ENCODE measurements around the gene SLC30A2. TPM values are rescaled to one million over a fixed set of nuclear protein-coding genes. Genes with fewer than 3 reads are reported as not detected.

SLC30A2 gene
- polyA plus RNA-seq, 3 donors, result not detected

DNA sequence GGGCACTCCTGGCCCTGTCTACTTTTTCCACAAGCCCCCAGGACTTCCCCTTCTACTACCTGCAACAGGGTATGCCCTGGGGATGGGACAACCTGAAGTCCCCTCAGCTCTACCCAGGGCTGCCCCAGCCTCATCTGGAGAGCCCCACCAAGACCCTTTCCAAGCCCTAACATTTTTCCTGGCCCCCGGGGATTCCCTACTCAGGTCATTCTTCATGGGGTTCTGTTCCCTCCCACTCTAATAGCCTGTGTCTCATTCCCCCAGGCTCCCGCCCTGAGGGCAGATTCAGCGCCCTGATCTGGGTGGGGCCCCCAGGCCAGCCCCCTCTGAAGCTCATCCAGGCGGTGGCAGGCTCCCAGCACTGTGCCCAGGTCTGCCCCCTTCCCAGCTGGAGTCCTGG, 14.7 kb downstream of the SLC30A2 start:
- intact Hi-C loops (cut with micrococcal nuclease), result loop anchor here (10.0 kb wide), 1 partner anchor 114 kb away; no protein-coding TSS in a partner anchor
- 94% methylated on average over 3 of the region's 4 CpGs for WGBS (ENCODE audit: insufficient coverage)

DNA sequence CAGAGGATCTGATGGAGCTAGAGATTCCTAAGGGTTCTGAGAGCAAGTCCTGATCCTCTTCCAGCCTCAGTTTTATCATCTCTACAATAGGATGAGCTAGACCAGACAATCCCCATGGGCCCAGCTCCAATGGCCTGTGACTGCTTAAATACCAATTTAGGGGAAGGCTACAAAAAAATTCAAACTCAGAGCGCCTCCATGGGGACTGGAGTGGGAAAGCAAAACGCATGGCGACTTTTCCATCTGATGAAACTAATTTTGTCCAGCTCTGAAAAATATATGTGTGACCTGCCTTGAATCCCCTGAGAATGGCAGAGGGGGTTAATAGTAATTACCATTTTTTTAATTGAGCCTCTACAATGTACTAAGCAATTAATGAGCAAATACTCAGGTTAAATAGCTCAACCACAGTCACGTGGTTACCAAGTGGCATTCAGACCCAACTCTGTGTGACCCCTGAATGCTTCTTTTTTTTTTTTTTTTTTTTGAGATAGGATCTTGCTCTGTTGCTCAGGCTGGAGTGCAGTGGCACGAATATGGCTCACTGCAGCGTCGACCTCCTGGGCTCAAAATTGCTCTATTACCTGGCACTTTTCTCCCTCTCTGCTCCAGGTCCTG, 15.9 kb downstream of the SLC30A2 start:
- no peak overlapping the region for H3K27ac Mint-ChIP-seq
- no peak overlapping the region for H3K4me3 Mint-ChIP-seq
- no peaks in the 10 kb centered on the region for H3K36me3 ChIP-seq (replicated peaks in 1 of 2; ENCODE audit: control insufficient read depth in 1 of 2, insufficient read depth in 2 of 2, low read length in 2 of 2)
- intact Hi-C loops (cut with micrococcal nuclease), result loop anchor here (10.0 kb wide), 1 partner anchor 115 kb away; no protein-coding TSS in a partner anchor
- no peak for DNase-seq
- no peak overlapping the region for H2AFZ ChIP-seq (ENCODE audit: insufficient read depth, low read depth, low read length, poor library complexity, severe bottlenecking)
- H3K4me1 Mint-ChIP-seq, result peaks cover 13% of the 10 kb centered on the region
- H3K4me1 ChIP-seq (ENCODE audit: control insufficient read depth in 1 of 2, insufficient read depth in 2 of 2, low read length in 2 of 2), result peaks cover 4% of the 10 kb centered on the region in 2 donors
- H3K27ac ChIP-seq (ENCODE audit: low read depth in 1 of 2, low read length in 2 of 2), result no peak overlapping the region
- peaks cover 0 to 5% (median 0%) of the 10 kb centered on the region in 7 donors for H3K9me3 Mint-ChIP-seq
- H3K4me3 ChIP-seq (replicated peaks in 1 of 3; ENCODE audit: low read depth in 2 of 3, low read length in 3 of 3), result no peak overlapping the region
- H3K27me3 Mint-ChIP-seq (ENCODE audit: low read depth in 3 of 3), result peaks cover 16 to 21% (median 18%) of the 10 kb centered on the region in 3 donors
- H3K4me2 ChIP-seq (replicated peaks; ENCODE audit: extremely low read depth, low read length, poor library complexity, severe bottlenecking), result no peak overlapping the region
- 89% methylated on average over 3 of the region's 7 CpGs for WGBS (ENCODE audit: insufficient coverage)
- peaks cover 0 to 20% of the 10 kb centered on the region in 2 donors for H3K27me3 ChIP-seq (ENCODE audit: control insufficient read depth in 2 of 2, insufficient read depth in 2 of 2, low read length in 2 of 2)
- no peak overlapping the region for H3K9ac ChIP-seq (ENCODE audit: insufficient read depth, low read length, poor library complexity, severe bottlenecking)
- no peaks in the 10 kb centered on the region for H3K9me3 ChIP-seq (replicated peaks in 1 of 2; ENCODE audit: control insufficient read depth in 1 of 2, insufficient read depth in 1 of 2, low read length in 2 of 2)
- TF ChIP-seq, protein P1, sequence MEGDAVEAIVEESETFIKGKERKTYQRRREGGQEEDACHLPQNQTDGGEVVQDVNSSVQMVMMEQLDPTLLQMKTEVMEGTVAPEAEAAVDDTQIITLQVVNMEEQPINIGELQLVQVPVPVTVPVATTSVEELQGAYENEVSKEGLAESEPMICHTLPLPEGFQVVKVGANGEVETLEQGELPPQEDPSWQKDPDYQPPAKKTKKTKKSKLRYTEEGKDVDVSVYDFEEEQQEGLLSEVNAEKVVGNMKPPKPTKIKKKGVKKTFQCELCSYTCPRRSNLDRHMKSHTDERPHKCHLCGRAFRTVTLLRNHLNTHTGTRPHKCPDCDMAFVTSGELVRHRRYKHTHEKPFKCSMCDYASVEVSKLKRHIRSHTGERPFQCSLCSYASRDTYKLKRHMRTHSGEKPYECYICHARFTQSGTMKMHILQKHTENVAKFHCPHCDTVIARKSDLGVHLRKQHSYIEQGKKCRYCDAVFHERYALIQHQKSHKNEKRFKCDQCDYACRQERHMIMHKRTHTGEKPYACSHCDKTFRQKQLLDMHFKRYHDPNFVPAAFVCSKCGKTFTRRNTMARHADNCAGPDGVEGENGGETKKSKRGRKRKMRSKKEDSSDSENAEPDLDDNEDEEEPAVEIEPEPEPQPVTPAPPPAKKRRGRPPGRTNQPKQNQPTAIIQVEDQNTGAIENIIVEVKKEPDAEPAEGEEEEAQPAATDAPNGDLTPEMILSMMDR (IDR thresholded peaks at IDR 0.05), result no peak
- H3K79me2 ChIP-seq (ENCODE audit: insufficient read depth, low read length), result no peaks in the 10 kb centered on the region
- H4K20me1 ChIP-seq (ENCODE audit: insufficient read depth, low read length), result no peaks in the 10 kb centered on the region
- H3K36me3 Mint-ChIP-seq, result no peaks in the 10 kb centered on the region

More for the DNA sequence above, 14.7 kb downstream of the SLC30A2 start:
- Mint-ChIP-seq H3K4me3 (no peak overlapping the region), H3K9me3 (peaks cover 0 to 5% (median 0%) of the 10 kb centered on the region in 7 donors), H3K27ac (peak overlapping the region in 1 of 7 donors; percentile 41), H3K4me1 (peaks cover 20% of the 10 kb centered on the region), H3K36me3 (no peaks in the 10 kb centered on the region), H3K27me3 (ENCODE audit: low read depth in 3 of 3) (peaks cover 19 to 22% (median 21%) of the 10 kb centered on the region in 3 donors)
- H3K4me3 ChIP-seq (replicated peaks in 1 of 3; ENCODE audit: low read depth in 2 of 3, low read length in 3 of 3), result no peak overlapping the region
- H3K9ac ChIP-seq (ENCODE audit: insufficient read depth, low read length, poor library complexity, severe bottlenecking), result no peak overlapping the region
- H3K4me1 ChIP-seq (ENCODE audit: control insufficient read depth in 1 of 2, insufficient read depth in 2 of 2, low read length in 2 of 2), result peaks cover 10 to 17% of the 10 kb centered on the region in 2 donors
- DNase-seq, result no peak
- H3K27me3 ChIP-seq (ENCODE audit: control insufficient read depth in 2 of 2, insufficient read depth in 2 of 2, low read length in 2 of 2), result peaks cover 0 to 21% of the 10 kb centered on the region in 2 donors
- no peak overlapping the region for H2AFZ ChIP-seq (ENCODE audit: insufficient read depth, low read depth, low read length, poor library complexity, severe bottlenecking)
- TF ChIP-seq, protein P1 (IDR thresholded peaks at IDR 0.05), result no peak
- H3K4me2 ChIP-seq (replicated peaks; ENCODE audit: extremely low read depth, low read length, poor library complexity, severe bottlenecking), result no peak overlapping the region
- H4K20me1 ChIP-seq (ENCODE audit: insufficient read depth, low read length), result no peaks in the 10 kb centered on the region
- H3K79me2 ChIP-seq (ENCODE audit: insufficient read depth, low read length), result no peaks in the 10 kb centered on the region
- H3K9me3 ChIP-seq (replicated peaks in 1 of 2; ENCODE audit: control insufficient read depth in 1 of 2, insufficient read depth in 1 of 2, low read length in 2 of 2), result no peaks in the 10 kb centered on the region
- no peak overlapping the region for H3K27ac ChIP-seq (ENCODE audit: low read depth in 1 of 2, low read length in 2 of 2)
- H3K36me3 ChIP-seq (replicated peaks in 1 of 2; ENCODE audit: control insufficient read depth in 1 of 2, insufficient read depth in 2 of 2, low read length in 2 of 2), result no peaks in the 10 kb centered on the region

Measured in CD14-positive monocyte (primary cell).